AG10803 (cell line): ENCODE measurements around the gene TSSK6.
A peak's percentile ranks its signal among the peaks of the same experiment; 100 is the strongest.

Experiments
- DNase-seq: peaks from one replicate; pipeline ENCODE4 v3.0.0; 2010; ENCODE audit warnings: low read depth
- H3K4me3 ChIP-seq: 2 replicates; pipeline ENCODE4 v1.5.1; 2011; ENCODE audit warnings: mild to moderate bottlenecking, low read length, control low read depth
- CTCF ChIP-seq: conservative IDR thresholded peaks from 2 replicates; pipeline ENCODE4 v1.5.1; 2011; ENCODE audit warnings: mild to moderate bottlenecking, low read length, control low read depth, inconsistent platforms

TSSK6 gene

GRCh38 chr19:19489804-19490204, 25.5 kb downstream of the TSSK6 start:
- TF ChIP-seq CTCF, result no peak
- no peak overlapping the region for H3K4me3 ChIP-seq
- DNase-seq, result no peak

GRCh38 chr19:19488875-19489690, 26.3 kb downstream of the TSSK6 start:
- DNase-seq, result peak; percentile 96
- peak overlapping the region; percentile 39 for H3K4me3 ChIP-seq

GRCh38 chr19:19487950-19488874, 27.1 kb downstream of the TSSK6 start:
- H3K4me3 ChIP-seq, result peak overlapping the region; percentile 39; the same call in 1 of the 2 replicates
- DNase-seq, result no peak
- TF ChIP-seq CTCF, result no peak

More at GRCh38 chr19:19488875-19489690, 26.3 kb downstream of the TSSK6 start:
- no peak for TF ChIP-seq CTCF

- DNase-seq, result no peak
- no peak for TF ChIP-seq CTCF
- H3K4me3 ChIP-seq, result no peak overlapping the region
Observed at GRCh38 chr19:19487077-19487949, 28.0 kb downstream of the TSSK6 start.

- DNase-seq, result no peak
- no peak for TF ChIP-seq CTCF
- no peak overlapping the region for H3K4me3 ChIP-seq
Observed at GRCh38 chr19:19486343-19487076, 28.8 kb downstream of the TSSK6 start.

GRCh38 chr19:19485998-19486290, 29.4 kb downstream of the TSSK6 start:
- H3K4me3 ChIP-seq, result no peak overlapping the region
- no peak for TF ChIP-seq CTCF
- no peak for DNase-seq
